ENCODE results near the gene COX14.
A peak's percentile ranks its signal among the peaks of the same experiment; 100 is the strongest.

The COX14 gene

DNA sequence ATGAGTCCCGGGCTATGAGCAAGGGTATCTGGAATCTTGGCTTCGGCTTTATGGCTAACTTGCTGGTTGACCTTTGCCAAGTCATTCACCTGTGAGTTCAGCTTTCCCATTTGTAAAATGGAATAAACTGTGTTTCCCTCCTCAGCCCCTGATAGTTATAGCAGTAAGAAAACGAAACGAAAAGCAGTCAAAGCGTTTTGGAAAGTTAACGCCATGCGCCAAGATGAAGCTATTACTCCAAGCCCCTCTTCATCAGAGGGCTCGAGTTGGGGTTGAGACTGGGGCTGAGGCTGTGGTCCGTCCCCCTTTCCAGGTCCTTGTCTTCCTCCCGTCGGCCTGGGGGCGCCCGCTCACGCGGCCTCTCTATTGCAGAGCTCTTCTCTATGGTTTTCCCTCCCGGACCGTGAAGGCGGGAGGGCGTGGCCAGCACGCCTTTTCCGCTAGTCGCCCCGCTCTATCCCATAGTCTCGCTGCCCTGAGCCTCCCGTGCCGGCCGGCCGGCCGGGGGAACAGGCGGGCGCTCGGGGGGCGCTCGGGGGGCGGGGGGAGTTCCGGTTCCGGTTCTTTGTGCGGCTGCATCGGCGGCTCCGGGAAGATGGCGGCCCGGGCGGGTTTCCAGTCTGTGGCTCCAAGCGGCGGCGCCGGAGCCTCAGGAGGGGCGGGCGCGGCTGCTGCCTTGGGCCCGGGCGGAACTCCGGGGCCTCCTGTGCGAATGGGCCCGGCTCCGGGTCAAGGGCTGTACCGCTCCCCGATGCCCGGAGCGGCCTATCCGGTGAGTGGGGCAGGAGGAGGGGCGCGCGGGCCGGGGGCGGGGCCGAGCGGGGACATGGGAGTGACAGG is 27.0 kb upstream of the COX14 start, which contains the start of gene SMARCD1:
Gene SMARCD1, plus strand, starts transcription at position 568 of the 840 bp plus-strand sequence. Its CDS starts 28 bp downstream, at position 596.
- peak; percentile 73 to 83 for DNase-seq (ENCODE audit: low read depth in 2 of 2)

DNA sequence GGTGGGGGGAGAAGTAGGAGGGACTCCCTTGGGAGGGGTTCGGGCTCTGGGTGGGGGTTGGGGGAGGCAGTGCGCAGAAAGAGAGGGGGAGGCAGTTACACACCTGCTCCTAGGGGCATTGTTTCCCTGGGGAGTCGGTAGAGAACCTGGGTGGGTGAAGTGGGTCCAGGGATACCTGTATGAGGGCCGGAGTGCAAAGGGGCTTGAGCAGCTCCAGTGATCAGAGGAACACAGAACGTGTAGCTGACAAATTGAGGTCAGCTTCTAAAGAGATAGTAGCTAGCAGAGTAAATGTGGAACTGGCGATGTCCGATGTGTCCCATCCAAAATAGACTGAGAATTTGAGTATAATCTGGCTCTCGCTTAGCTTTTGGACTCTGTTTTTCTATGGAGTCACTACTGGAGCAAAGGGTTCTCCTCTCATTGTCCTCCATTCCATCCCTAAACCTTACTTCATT is 26.4 kb upstream of the COX14 start:
- no peak for DNase-seq (ENCODE audit: low read depth in 2 of 2)

DNA sequence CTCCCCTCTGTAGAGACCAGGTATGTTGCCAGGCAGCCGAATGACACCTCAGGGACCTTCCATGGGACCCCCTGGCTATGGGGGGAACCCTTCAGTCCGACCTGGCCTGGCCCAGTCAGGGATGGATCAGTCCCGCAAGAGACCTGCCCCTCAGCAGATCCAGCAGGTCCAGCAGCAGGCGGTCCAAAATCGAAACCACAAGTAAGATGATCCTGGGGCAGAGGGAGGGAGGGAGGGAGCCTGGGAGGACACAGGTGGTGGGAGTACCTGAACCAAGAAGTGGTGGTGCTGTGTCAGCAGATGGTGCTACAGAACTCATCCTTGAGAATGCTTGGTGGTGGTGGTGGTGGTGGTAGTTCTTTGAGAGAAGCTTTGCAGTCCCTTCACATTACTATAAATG is 25.9 kb upstream of the COX14 start:
- no peak for DNase-seq (ENCODE audit: low read depth in 2 of 2)

DNA sequence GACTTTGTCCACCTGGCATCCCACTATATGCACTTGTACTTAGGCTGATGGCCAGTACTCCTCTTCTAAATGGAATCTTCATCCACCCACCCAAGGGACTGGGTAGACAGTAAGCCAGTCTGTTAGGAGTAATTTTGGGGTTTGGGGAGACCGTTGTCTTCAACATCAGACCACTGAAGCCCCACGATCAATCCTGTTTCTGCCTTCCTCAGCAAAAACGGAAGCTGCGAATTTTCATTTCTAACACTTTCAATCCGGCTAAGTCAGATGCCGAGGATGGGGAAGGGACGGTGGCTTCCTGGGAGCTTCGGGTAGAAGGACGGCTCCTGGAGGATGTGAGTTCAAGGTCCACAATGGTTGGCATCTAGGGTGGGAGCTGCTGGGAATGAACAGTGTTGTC is 24.9 kb upstream of the COX14 start:
- no peak for DNase-seq (ENCODE audit: low read depth in 2 of 2)

DNA sequence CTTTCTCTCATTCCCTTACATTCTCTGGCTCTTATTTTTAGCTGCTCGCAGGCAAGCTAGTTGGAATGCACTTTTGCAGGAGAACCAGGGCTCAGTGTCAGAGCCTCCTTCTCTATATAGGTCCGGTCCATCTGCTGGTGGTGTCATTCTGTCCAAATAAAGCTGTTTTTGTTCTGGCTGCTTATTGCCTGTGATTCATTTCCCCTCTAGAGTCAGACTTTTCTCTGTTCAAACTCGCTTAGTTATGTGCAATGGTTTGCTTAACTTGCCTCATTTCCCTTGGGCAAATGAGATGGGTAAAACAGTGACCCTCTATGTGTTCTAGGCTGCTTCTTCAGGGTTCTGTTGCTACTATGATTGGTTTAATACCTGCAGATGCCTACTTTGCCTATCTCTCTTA is 24.0 kb upstream of the COX14 start:
- no peak for DNase-seq (ENCODE audit: low read depth in 2 of 2)

DNA sequence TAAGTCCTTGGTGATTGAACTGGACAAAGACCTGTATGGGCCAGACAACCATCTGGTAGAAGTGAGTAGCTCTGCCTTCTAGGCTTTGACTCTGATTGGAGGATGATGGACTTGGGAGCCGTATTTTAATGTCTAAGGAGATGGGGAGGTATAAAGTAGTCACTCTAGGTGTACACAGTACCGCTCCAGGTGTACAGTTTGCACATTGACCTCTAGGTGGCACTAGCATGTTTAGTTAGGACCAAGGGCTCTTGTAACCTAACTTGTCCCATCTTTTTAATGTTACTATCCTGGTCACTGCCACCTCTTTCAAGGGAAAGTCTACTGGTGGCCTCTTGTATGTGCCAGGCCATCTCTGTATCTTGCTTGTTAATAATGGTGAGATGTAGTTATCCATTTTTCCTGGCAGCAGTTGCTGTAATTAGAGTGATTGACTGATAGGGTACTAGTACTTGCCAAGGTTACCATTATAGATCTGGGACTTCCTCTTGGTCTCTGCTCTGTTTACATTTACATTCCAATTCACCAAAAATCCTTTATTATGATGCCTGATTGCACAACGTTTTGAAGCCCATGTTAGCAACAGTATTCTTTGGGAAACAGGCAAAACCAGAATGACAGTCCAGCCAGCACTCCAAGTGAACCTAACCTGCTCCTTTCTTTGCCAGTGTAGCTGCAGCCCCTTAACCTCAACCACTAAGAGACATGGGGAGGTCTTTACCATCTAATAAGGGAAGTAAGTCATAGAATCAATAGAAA is 23.3 kb upstream of the COX14 start:
- peak in 1 of 2 donors; percentile 44 for DNase-seq (ENCODE audit: low read depth in 2 of 2)

DNA sequence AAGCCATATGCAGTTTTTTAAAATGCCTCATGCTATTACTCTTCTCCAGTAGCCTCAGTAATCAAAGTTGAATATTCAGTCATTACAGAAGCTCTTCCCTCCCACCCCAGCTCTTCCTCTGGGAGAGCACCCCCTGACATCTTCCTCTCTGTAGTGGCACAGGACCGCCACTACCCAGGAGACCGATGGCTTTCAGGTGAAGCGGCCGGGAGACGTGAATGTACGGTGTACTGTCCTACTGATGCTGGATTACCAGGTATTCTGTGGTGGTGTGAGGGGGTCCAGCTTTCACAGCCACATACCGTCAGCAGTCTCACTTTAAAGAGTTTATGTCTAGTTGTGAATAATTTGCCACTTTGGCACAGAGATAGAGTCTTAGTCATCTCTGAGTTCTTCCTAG is 22.3 kb upstream of the COX14 start:
- DNase-seq (ENCODE audit: low read depth in 2 of 2): no peak

DNA sequence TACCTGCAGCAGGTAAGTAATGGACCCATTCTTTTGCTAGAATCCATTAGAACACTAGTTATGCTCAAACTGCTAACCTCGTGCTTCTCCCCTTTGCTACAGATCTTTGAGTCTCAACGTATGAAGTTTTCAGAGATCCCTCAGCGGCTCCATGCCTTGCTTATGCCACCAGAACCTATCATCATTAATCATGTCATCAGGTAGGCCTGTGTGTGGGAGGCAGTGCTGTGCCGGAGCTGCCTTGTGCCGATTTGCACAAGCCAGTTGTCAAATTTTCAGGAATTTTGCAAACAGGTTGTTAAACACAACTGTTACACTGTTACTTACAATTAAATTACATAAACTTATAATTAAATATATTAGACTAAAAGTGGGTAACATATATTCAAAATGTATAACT is 21.6 kb upstream of the COX14 start:
- DNase-seq (ENCODE audit: low read depth in 2 of 2): no peak

DNA sequence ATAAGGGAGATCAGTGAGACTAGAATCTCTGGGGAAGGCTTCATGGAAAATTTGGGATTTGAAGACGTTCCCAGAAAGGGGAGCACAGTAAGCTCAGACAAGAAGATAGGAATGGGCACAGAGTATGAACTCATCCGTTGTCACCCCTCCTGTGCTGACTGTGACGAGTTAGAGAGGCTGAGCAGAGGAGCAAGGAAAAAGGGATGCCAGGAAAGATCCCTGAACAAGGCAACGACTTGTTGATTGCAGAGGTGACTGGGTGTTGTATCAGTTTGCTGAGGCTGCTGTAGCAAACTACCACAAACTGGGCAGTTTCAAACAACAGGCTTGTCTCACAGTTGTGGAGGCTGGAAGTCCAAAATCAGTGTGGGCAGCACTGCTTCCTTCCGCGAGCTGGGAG is 14.1 kb upstream of the COX14 start:
- no peak for DNase-seq (ENCODE audit: low read depth in 2 of 2)

DNA sequence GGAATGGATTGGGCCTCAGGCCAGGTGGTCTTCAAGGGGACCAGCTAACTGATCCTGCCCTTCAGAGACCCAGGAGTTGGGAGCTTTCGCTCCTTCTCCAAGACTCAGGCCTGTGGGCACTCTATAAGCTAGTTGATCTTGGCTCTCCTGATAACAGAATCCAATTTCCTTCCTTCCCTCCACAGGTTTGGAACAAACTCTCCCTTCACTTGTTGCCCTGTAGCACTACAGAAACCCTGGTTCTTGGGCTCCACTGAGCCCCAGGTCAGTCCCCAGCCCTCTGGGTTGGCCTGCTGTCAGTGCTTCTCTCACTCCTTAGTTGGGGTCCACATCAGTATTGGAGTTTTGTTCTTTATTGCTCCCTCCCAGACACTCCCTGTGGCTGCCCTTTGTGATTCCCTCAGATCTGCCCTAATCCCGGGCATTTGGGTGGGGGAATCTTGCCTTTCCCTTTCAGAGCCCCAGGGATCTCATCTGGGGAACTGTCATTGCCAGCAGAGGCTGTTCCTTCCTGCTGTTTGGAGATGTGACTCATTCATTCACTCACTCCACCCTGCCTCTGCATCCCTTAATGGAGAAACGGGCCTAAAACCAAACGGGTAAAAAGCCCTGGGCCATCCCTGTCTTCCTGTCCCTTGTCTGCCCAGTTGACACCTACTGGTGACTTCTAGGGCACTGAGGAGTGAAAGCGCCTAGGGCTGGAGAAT is 12.6 kb upstream of the COX14 start:
- DNase-seq (ENCODE audit: low read depth in 2 of 2): no peak

DNA sequence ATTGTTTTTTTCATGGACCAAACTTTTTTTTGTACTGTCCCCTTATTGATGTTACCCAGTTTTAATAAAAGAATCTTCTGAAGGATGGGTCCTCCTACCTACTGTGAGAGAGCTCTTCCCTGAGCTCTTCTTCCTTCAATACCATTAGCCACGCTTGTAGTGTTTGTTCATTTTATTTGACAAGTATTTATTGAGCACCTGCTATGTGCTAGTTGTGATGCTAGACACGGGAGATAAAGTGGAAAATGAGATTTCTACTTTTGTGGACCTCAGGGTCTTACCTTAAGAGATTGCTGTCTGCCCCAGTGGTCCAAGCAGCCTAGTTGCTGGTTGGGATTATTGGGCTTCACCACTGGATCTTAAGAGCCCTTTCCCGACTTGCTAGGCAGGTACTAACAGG is 11.5 kb upstream of the COX14 start:
- DNase-seq (ENCODE audit: low read depth in 2 of 2): no peak

DNA sequence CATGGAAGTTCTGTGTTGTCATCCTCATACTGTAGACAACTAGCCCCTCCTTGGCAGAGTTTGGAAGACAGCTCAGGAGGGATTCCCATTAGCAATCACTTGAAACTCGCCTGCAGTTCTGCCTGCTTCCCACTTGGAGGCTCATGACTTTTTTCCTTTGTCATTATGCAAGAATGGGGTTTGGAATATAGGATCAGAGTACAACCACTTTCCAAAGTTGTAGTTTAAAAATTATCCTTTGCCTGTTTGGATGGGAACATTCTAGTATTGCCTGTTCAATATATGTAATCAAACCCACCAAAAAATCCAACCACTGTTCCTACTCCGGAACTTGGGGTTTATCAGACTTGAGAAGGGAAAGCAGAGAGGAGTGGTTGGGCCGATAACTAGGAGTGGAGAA is 10.4 kb upstream of the COX14 start:
- no peak for DNase-seq (ENCODE audit: low read depth in 2 of 2)

DNA sequence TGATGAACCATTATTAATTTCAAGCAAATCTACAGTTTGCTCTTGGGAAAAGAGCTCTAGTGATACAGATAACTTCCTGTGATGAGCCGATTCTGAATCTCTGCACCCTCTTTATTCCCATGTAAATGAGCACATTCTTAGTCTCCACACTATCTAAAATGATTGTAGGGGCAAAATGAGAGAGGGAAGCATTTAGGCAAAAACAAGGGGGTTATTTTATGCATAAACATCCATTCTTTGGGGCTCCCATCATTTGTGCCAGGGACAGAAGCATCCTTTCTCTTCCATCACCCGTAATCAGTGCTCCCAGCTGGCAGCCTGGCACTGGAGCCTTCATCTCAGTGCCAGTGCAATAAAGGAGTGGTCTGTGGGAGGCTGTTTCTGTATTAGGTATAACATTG is 9.9 kb upstream of the COX14 start:
- no peak for DNase-seq (ENCODE audit: low read depth in 2 of 2)

DNA sequence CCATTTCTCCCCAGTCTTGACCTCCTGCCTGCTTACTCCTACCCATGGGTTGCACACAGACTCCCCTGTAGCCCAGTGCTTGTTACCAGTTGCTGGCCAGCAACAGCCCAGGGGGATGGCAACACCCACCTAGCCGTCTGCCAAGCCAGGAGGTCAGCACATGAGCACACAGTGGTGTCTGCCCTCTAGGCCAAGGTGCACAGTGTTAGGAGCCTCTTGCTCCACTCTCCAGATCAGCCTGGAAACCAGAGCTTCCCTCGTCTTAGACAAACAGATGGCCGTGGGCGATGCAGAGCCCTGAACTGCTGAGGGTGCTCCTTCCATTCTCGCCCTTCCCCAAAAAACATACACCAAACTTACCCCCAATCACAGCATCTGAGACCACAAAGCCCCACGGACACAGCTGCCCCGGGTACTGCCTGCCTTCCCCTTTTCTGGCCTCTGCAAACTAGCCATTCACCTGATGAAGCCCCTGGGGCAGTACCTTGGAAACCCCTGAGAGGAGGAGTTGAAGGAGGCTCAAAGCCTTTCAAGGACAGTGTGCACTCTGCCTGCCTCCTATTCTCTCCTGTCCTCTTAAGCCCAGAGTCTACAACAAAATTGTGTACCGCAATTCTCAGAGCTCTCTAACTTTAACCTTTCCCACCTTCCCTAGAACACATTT is 9.3 kb upstream of the COX14 start:
- DNase-seq (ENCODE audit: low read depth in 2 of 2): no peak

DNA sequence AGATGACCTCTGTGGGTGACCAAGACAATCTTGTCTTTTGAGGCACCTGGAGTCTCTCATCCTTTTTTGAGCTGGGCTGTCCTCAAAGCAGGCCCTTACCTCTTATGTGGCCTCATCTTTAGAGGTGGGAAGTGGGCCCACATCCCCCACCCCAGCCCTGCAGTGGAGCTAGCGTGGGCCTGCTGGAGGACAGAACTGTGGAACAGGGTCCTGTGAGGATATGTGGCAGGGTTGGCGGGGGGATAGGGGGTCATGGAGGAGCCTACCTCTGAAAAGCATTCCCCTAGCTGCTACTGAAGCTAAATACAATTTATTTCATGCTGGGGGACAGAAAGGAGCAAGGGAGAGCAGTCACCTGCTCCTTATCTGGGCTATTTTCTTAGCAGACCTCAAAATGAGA is 8.7 kb upstream of the COX14 start:
- DNase-seq (ENCODE audit: low read depth in 2 of 2): no peak

DNA sequence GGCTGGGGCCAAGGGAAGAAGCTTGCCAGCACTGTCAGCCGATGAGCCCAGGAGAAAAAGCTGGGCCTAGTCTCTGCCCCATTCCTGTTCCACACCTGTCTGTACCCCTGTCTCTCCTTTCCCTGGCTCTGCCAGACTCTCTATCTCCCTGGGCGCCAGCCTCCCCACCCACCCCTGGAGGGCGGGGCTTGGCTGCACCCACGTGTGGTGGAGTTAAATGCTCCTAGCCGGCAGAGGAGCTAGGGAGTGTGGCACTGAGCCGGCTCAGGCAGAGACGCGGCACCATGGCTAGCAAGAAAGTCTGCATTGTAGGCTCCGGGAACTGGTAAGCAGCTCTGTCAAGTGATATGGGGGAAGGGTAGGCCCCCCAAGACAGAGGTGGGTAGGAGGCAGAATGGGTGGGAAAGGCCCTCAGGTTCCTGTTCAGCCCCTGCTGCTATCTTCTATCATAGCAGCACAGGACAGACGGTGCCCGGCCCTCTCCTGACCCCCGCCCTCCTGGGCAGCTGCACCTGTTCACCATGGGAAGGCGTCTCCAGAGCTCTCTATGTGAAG is 8.2 kb upstream of the COX14 start, which contains the start of gene GPD1:
Gene GPD1, plus strand, starts transcription at position 242 of the 555 bp plus-strand sequence. Its CDS starts 43 bp downstream, at position 285.
- no peak for DNase-seq (ENCODE audit: low read depth in 2 of 2)

DNA sequence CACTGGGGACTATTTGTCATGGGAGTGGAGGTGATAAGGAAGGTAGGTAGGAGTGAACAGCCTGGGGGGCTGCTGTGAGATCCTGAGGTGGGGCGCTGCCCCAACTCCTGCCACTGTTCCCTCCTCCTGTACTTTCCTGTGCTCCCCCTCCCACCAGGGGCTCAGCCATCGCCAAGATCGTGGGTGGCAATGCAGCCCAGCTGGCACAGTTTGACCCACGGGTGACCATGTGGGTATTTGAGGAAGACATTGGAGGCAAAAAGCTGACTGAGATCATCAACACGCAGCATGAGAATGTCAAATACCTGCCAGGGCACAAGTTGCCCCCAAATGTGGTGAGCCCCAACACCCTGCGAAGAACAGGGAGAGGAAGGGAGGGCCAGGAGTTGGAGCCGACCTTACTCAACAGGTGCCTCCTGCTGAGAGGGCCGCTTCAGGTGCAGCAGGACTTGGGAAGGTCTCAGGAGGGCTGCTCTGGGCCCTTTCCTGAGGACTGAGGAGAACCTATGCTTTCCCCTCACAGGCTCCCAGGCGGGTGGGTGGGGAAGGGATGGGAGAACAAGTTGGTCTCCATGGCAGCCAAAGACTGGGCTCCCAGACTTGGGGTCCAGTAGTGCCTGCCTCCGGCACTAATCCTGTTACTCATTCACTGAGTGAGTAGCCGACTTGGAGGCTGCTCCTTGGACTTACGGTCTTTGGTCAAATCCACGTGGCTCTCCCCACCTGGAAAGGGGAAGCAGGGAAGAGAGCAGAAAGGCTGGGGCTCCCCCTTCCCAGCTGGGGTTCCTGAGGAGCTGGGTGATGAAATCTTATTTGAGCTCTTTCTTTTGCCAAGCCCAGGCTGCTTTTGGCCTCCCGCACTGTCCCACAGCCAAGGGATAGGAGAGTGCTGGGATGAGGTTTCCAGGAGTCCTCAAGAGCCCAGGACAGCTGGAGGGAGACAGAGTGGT is 7.3 kb upstream of the COX14 start:
- DNase-seq (ENCODE audit: low read depth in 2 of 2): no peak

DNA sequence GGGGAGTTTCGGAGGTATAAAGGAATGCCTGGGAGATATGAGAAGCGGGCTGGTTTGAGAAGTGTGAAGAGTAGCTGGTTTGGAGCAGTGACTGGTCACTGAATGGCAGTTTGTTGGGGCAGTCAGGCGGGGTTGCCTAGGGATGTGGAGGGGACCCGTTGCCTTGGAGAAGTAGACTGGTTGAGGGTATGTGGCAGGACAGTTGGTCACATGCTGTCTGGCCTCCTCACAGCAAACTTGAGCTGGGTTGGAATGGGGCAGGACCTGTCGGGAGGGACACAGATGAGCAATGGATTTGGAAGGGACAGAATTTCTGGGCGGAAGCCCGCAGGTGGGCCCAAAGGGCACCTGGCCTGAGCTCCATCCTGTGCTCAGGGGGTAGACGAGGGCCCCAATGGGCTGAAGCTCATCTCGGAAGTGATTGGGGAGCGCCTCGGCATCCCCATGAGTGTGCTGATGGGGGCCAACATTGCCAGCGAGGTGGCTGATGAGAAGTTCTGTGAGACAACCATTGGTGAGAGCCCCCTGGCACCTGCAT is 6.1 kb upstream of the COX14 start:
- no peak for DNase-seq (ENCODE audit: low read depth in 2 of 2)

DNA sequence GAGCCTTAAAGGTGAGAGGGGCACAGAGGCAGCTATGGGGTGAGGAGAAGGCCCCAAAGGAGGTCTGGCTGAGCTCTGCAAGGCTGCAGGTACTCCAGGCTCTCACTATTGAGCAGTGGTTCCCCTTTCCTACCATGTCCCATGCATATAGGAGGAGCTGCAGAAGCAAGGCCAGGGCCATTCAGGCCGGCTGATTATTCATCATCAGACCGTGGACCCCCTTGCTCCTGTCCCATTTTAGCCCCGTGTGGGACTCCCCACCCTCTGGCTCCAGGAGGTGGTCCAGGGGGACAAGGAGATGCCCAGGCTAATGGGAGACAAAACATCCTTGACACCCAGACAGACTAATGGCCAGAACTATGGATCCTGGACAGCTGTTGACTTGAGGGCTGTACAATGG is 5.1 kb upstream of the COX14 start:
- no peak for DNase-seq (ENCODE audit: low read depth in 2 of 2)

Data from stimulated activated CD4-positive, alpha-beta T cell treated with anti-CD3 and anti-CD28 coated beads, Interleukin-4, amount 100 ng/mL, for 48 hours (primary cell).